Activated CD4-positive, alpha-beta T cell treated with anti-CD3 and anti-CD28 coated beads for 36 hours (primary cell): ENCODE data around the gene SLCO2B1. TPM values are rescaled to one million over a fixed set of nuclear protein-coding genes. Genes with fewer than 3 reads are reported as not detected.

ENCODE experiments used
- ATAC-seq: fragments of 200-7000 bp; cut with Tn5 transposase; one replicate; pipeline ENCODE4 v1.10.0; 2021; ENCODE audit warnings: mild to moderate bottlenecking, moderate library complexity
- CTCF ChIA-PET: fragments of 350-600 bp; sonication (Branson Sonifier 250); formaldehyde crosslinking; loops from one replicate; lab custom pipeline; 2021; ENCODE audit warnings: antibody characterized with exemption; lab: Charles Lee
- POLR2A ChIA-PET: fragments of 350-600 bp; sonication (Branson Sonifier 250); formaldehyde crosslinking; loops from one replicate; lab custom pipeline; 2021; ENCODE audit warnings: antibody characterized with exemption, inconsistent platforms; lab: Charles Lee
- DNase-seq: peaks from one replicate; pipeline ENCODE4 v3.0.0-alpha.2; 2020
- H3K27ac Mint-ChIP-seq: one replicate; pipeline ENCODE4 v1.8.0; 2021; ENCODE audit warnings: mixed read lengths
- H3K27me3 Mint-ChIP-seq: one replicate; pipeline ENCODE4 v1.8.0; 2021; ENCODE audit warnings: mixed read lengths
- H3K36me3 Mint-ChIP-seq: one replicate; pipeline ENCODE4 v1.8.0; 2021; ENCODE audit warnings: low read depth, mixed read lengths
- H3K4me1 Mint-ChIP-seq: one replicate; pipeline ENCODE4 v1.8.0; 2021; ENCODE audit warnings: mixed read lengths
- H3K4me3 Mint-ChIP-seq: one replicate; pipeline ENCODE4 v1.8.0; 2021; ENCODE audit warnings: mild to moderate bottlenecking, moderate library complexity, mixed read lengths
- H3K9me3 Mint-ChIP-seq: one replicate; pipeline ENCODE4 v1.8.0; 2021; ENCODE audit warnings: low read depth, mixed read lengths
- intact Hi-C, 2 experiments: fragments of 100-400 bp; cut with DNase I in 1 of 2; cut with micrococcal nuclease in 1 of 2; formaldehyde crosslinking; loops; one replicate each; pipeline versions ENCODE4 v1.14.2 to v1.15.1; 2022 to 2024; cut with DNase I, micrococcal nuclease
- total RNA-seq, 2 experiments: library from RNA; stranded (reverse); gene quantifications; one replicate each; pipeline ENCODE4 v1.2.3, GENCODE V29; 2021

The SLCO2B1 gene
- total RNA-seq, 2 experiments from 2014 or later = not detected

- POLR2A ChIA-PET = no interaction called here
- intact Hi-C loops = loop anchor here in 1 of 2 experiments (5.0 kb wide), 1 partner anchor 1285 kb away; no protein-coding TSS in a partner anchor
- ATAC-seq (no peak), DNase-seq (no peak)
- no peak overlapping the region for H3K4me3 Mint-ChIP-seq
- peaks cover 19% of the 10 kb centered on the region for H3K27me3 Mint-ChIP-seq
- H3K9me3 Mint-ChIP-seq = no peaks in the 10 kb centered on the region
- H3K27ac Mint-ChIP-seq = no peak overlapping the region
- H3K36me3 Mint-ChIP-seq = no peaks in the 10 kb centered on the region
- CTCF ChIA-PET = no interaction called here
- no peaks in the 10 kb centered on the region for H3K4me1 Mint-ChIP-seq
Observed at GRCh38 chr11:75132080-75132479, 18.8 kb upstream of the SLCO2B1 start.

DNA sequence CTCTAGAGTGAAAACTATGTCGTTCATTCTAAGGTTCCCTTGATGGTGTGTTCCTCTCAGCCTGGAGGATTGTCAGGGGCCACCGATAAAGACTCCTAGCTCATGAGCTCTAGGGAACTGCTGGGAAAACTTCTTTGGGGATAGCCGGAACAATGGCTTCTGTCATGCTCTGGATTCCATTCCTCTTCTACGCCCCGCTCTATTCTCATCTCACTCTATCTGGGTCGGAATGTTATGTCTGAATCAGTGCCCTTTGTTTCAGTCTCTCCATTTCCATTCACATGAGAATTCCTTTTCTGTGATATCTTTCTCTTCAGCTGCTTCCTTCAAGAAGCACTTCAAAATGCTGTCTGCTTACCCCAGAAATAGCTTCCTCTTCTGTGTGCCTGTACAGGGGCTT is 16.9 kb upstream of the SLCO2B1 start:
- ChIA-PET CTCF (interaction anchor here (0.9 to 3.2 kb wide), 6 partner anchors 9 to 115 kb away, joined by 3 to 13 read pairs (median 4); no protein-coding TSS in a partner anchor), POLR2A (no interaction called here)
- Mint-ChIP-seq H3K36me3 (no peaks in the 10 kb centered on the region), H3K9me3 (no peaks in the 10 kb centered on the region), H3K27me3 (peaks cover 13% of the 10 kb centered on the region), H3K4me1 (no peaks in the 10 kb centered on the region), H3K27ac (no peak overlapping the region), H3K4me3 (no peak overlapping the region)
- DNase-seq (no peak), ATAC-seq (no peak)
- intact Hi-C loops = loop anchor here in 1 of 2 experiments (5.0 kb wide), 1 partner anchor 1287 kb away; no protein-coding TSS in a partner anchor

GRCh38 chr11:75135021-75135650 is 15.8 kb upstream of the SLCO2B1 start:
- POLR2A ChIA-PET = no interaction called here
- Mint-ChIP-seq H3K4me3 (no peak overlapping the region), H3K27me3 (peaks cover 13% of the 10 kb centered on the region), H3K36me3 (no peaks in the 10 kb centered on the region), H3K4me1 (no peaks in the 10 kb centered on the region), H3K27ac (no peak overlapping the region), H3K9me3 (no peaks in the 10 kb centered on the region)
- intact Hi-C loops = no loop called here
- DNase-seq = no peak
- CTCF ChIA-PET = interaction anchor here (0.6 to 3.2 kb wide), 7 partner anchors 8 to 1785 kb away, joined by 3 to 13 read pairs (median 4); partner anchors contain the start of gene TPBGL
- no peak for ATAC-seq

GRCh38 chr11:75135651-75136050 is 15.3 kb upstream of the SLCO2B1 start:
- CTCF ChIA-PET = interaction anchor here (1.4 to 3.2 kb wide), 3 partner anchors 70 to 113 kb away, joined by 3 to 13 read pairs (median 6); partner anchors contain the start of gene TPBGL
- peaks cover 1% of the 10 kb centered on the region for H3K4me1 Mint-ChIP-seq
- H3K27me3 Mint-ChIP-seq = peaks cover 13% of the 10 kb centered on the region
- no peak overlapping the region for H3K27ac Mint-ChIP-seq
- DNase-seq = no peak
- intact Hi-C loops = no loop called here
- no peak overlapping the region for H3K4me3 Mint-ChIP-seq
- ATAC-seq = no peak
- no peaks in the 10 kb centered on the region for H3K9me3 Mint-ChIP-seq
- POLR2A ChIA-PET = no interaction called here
- H3K36me3 Mint-ChIP-seq = no peaks in the 10 kb centered on the region

- intact Hi-C loops = loop anchor here (1.0 to 5.0 kb wide), 7 partner anchors 65 to 247 kb away; partner anchors contain the start of genes SPCS2 (in 1 of the 2) and XRRA1 (in 1 of the 2)
- peak; percentile 88 for DNase-seq
- ChIA-PET POLR2A (interaction anchor here (1.1 kb wide), 1 partner anchor 108 kb away, joined by 6 read pairs; no protein-coding TSS in a partner anchor), CTCF (interaction anchor here (0.6 to 11.8 kb wide), 54 partner anchors 9 to 1103 kb away, joined by 3 to 458 read pairs (median 4); partner anchors contain the start of genes NEU3, SLCO2B1, SPCS2 and TPBGL)
- H3K27me3 Mint-ChIP-seq = peaks cover 2% of the 10 kb centered on the region
- peaks cover 30% of the 10 kb centered on the region for H3K4me1 Mint-ChIP-seq
- no peaks in the 10 kb centered on the region for H3K36me3 Mint-ChIP-seq
- no peak overlapping the region for H3K27ac Mint-ChIP-seq
- ATAC-seq = peak; percentile 32
- H3K9me3 Mint-ChIP-seq = no peaks in the 10 kb centered on the region
- no peak overlapping the region for H3K4me3 Mint-ChIP-seq
Observed at GRCh38 chr11:75140269-75141138, 10.4 kb upstream of the SLCO2B1 start.

DNA sequence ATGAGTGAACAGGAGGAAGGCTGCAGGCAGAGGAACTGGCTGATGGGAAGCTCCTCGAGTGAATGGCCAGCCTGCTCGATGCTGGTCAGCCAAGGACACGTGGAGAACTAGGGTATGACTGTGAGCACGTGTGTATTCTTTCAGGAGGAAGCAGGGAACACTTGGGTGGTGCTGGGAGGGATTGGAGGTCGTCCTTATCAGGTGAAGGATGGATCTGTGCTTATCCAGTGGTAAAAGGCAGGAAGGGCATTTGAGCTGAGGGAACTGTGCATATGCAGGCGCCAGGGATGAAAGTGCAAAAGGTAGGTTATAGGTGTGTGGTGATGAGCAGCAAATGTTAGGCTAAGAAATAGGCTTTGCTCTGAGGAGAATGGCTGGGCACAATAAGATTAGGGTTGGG is 9.7 kb upstream of the SLCO2B1 start:
- Mint-ChIP-seq H3K27me3 (peaks cover 2% of the 10 kb centered on the region), H3K4me3 (no peak overlapping the region), H3K27ac (no peak overlapping the region), H3K36me3 (no peaks in the 10 kb centered on the region), H3K4me1 (peaks cover 30% of the 10 kb centered on the region), H3K9me3 (no peaks in the 10 kb centered on the region)
- ATAC-seq (no peak), DNase-seq (no peak)
- CTCF ChIA-PET = interaction anchor here (0.6 to 11.8 kb wide), 51 partner anchors 8 to 524 kb away, joined by 3 to 458 read pairs (median 5); partner anchors contain the start of genes NEU3, SLCO2B1, SPCS2 and TPBGL
- intact Hi-C loops = loop anchor here (5.0 kb wide), 3 partner anchors 194 to 246 kb away; partner anchors contain the start of genes SPCS2 (in 1 of the 2) and XRRA1 (in 1 of the 2)
- POLR2A ChIA-PET = no interaction called here

DNA sequence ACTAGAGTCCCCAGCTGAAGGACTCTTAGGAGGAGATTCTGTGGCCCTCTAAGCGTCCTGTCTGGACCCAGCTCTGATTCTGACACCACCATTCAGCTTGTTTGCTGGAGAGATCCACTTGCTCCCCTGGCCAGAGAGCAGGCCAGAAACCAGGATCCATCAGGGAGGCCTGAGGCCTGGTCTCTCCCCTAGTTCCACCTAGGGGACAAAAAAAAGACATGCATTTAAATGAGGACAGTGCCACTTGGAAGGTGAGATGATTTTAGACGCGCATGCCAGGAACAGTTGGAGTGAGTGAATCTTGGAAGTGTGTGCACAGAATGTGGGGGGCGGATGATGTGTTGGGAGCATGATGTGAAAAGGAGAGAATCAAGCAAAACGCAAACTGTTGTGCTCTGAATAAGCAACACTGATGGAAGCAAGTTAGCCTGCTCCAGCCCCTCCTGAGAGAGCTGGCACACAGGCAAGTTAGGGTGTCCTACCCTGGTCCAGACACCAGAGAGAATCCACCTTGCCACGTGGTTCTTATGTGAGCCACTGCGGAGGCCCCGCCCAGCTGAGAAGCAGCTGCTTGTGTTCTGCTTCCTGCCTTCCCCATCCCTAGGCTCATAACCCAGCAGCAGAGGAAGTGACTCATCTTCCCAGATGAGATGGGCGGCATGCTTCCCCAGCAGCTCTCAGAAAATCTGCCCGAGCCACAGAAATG is 8.0 kb upstream of the SLCO2B1 start:
- peak overlapping the region; percentile 78 for H3K27ac Mint-ChIP-seq
- DNase-seq (peak; percentile 88), ATAC-seq (peak; percentile 97)
- no peaks in the 10 kb centered on the region for H3K9me3 Mint-ChIP-seq
- H3K27me3 Mint-ChIP-seq = peaks cover 2% of the 10 kb centered on the region
- ChIA-PET CTCF (interaction anchor here (0.6 to 11.8 kb wide), 27 partner anchors 8 to 246 kb away, joined by 3 to 458 read pairs (median 4); partner anchors contain the start of genes SLCO2B1 and TPBGL), POLR2A (interaction anchor here (1.6 kb wide), 1 partner anchor 106 kb away, joined by 3 read pairs; no protein-coding TSS in a partner anchor)
- no peaks in the 10 kb centered on the region for H3K36me3 Mint-ChIP-seq
- peaks cover 30% of the 10 kb centered on the region for H3K4me1 Mint-ChIP-seq
- peak overlapping the region; percentile 20 for H3K4me3 Mint-ChIP-seq
- intact Hi-C loops = loop anchor here (1.0 to 5.0 kb wide), 5 partner anchors 98 to 244 kb away; partner anchors contain the start of genes SPCS2 (in 1 of the 2) and XRRA1 (in 1 of the 2)

- no peak for DNase-seq
- Mint-ChIP-seq H3K27me3 (no peaks in the 10 kb centered on the region), H3K36me3 (no peaks in the 10 kb centered on the region), H3K4me1 (peaks cover 30% of the 10 kb centered on the region), H3K9me3 (no peaks in the 10 kb centered on the region), H3K27ac (peak overlapping the region; percentile 78), H3K4me3 (peak overlapping the region; percentile 20)
- ATAC-seq = no peak
- ChIA-PET CTCF (interaction anchor here (0.6 to 11.8 kb wide), 24 partner anchors 8 to 245 kb away, joined by 3 to 458 read pairs (median 4); partner anchors contain the start of gene TPBGL), POLR2A (interaction anchor here (1.6 kb wide), 1 partner anchor 105 kb away, joined by 3 read pairs; no protein-coding TSS in a partner anchor)
- intact Hi-C loops = loop anchor here (1.0 to 5.0 kb wide), 5 partner anchors 98 to 244 kb away; partner anchors contain the start of genes SPCS2 (in 1 of the 2) and XRRA1 (in 1 of the 2)
Observed at GRCh38 chr11:75143420-75143731, 7.5 kb upstream of the SLCO2B1 start.

DNA sequence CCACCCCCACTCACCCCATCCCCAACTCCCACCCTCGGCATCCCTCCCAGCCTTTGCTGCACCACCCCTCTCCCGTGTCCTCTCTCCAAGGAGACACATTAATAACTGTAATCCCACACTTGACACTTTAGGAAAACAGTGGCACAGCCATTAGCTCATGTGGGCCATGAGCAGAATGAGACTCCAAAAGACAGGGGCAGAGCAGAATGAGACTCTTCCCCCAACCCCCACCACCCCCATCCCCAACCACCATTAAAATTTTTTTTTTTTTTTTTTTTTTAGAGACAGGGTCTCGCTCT is 6.2 kb upstream of the SLCO2B1 start:
- Mint-ChIP-seq H3K9me3 (no peaks in the 10 kb centered on the region), H3K27me3 (no peaks in the 10 kb centered on the region), H3K36me3 (no peaks in the 10 kb centered on the region), H3K27ac (no peak overlapping the region), H3K4me3 (no peak overlapping the region), H3K4me1 (peaks cover 30% of the 10 kb centered on the region)
- intact Hi-C loops = loop anchor here (1.0 to 5.0 kb wide), 5 partner anchors 61 to 243 kb away; partner anchors contain the start of genes SPCS2 (in 1 of the 2) and XRRA1 (in 1 of the 2)
- CTCF ChIA-PET = interaction anchor here (0.6 to 11.8 kb wide), 12 partner anchors 7 to 240 kb away, joined by 3 to 458 read pairs (median 4); partner anchors contain the start of gene TPBGL
- DNase-seq (no peak), ATAC-seq (no peak)
- POLR2A ChIA-PET = no interaction called here

- Mint-ChIP-seq H3K27me3 (peaks cover under 1% of the 10 kb centered on the region), H3K36me3 (no peaks in the 10 kb centered on the region), H3K4me3 (no peak overlapping the region), H3K27ac (no peak overlapping the region), H3K4me1 (peaks cover 30% of the 10 kb centered on the region), H3K9me3 (no peaks in the 10 kb centered on the region)
- no peak for ATAC-seq
- intact Hi-C loops = no loop called here
- DNase-seq = no peak
- CTCF ChIA-PET = interaction anchor here (0.6 to 11.8 kb wide), 15 partner anchors 8 to 1073 kb away, joined by 3 to 458 read pairs (median 3); partner anchors contain the start of gene TPBGL
- POLR2A ChIA-PET = no interaction called here
Observed at GRCh38 chr11:75145196-75145971, 5.5 kb upstream of the SLCO2B1 start.
